ENCODE measurements around the gene TGFBR2.

GRCh38 chr3:30667280-30667651 is 60.9 kb downstream of the TGFBR2 start:
- TF ChIP-seq CTCF (conservative IDR thresholded peaks at IDR 0.05; ENCODE audit: low read length) (no peak), EZH2phosphoT487 (IDR thresholded peaks at IDR 0.05; ENCODE audit: borderline replicate concordance) (no peak)
